VCaP (cell line): ENCODE measurements around the gene FOXO3.
"Not testable (repeated sequence)": the region's sequence is repeated elsewhere in the genome, so short reads cannot be mapped to it uniquely, and the experiment has no call there.

Experiments used
- H3K27ac ChIP-seq: fragments of 450-650 bp; 2 replicates; pipeline ENCODE4 v1.5.1; 2017
- CTCF ChIP-seq: fragments of 450-650 bp; conservative IDR thresholded peaks from 2 replicates; pipeline ENCODE4 v1.5.1; 2017; ENCODE audit warnings: mild to moderate bottlenecking, moderate library complexity

FOXO3 gene

GRCh38 chr6:108661982-108662381, 101.3 kb downstream of the FOXO3 start:
- H3K27ac ChIP-seq, result no peak overlapping the region
- TF ChIP-seq CTCF, result no peak

- TF ChIP-seq CTCF, result no peak
- H3K27ac ChIP-seq, result no peak overlapping the region
Observed at GRCh38 chr6:108662702-108663101, 102.0 kb downstream of the FOXO3 start.

GRCh38 chr6:108663494-108664064, 102.9 kb downstream of the FOXO3 start:
- not testable (repeated sequence) for H3K27ac ChIP-seq

GRCh38 chr6:108665495-108666196, 104.9 kb downstream of the FOXO3 start:
- TF ChIP-seq CTCF, result no peak
- no peak overlapping the region for H3K27ac ChIP-seq

- TF ChIP-seq CTCF, result no peak
- H3K27ac ChIP-seq, result no peak overlapping the region
Observed at GRCh38 chr6:108666656-108667260, 106.0 kb downstream of the FOXO3 start.

- TF ChIP-seq CTCF, result no peak
- no peak overlapping the region for H3K27ac ChIP-seq
Observed at GRCh38 chr6:108667993-108668392, 107.3 kb downstream of the FOXO3 start.

- TF ChIP-seq CTCF, result no peak
- no peak overlapping the region for H3K27ac ChIP-seq
Observed at GRCh38 chr6:108669673-108670072, 109.0 kb downstream of the FOXO3 start.

GRCh38 chr6:108671175-108671574, 110.5 kb downstream of the FOXO3 start:
- TF ChIP-seq CTCF, result no peak
- no peak overlapping the region; the same call in 1 of the 2 replicates for H3K27ac ChIP-seq
